GM23338 (cell line): ENCODE measurements around the gene POFUT2.

Experiments
- CREB1 ChIP-seq: fragments of 250-450 bp; sonication (Bioruptor Pico); IDR thresholded peaks from 2 replicates; pipeline ENCODE4 v1.5.0; 2020; ENCODE audit warnings: low read depth, mild to moderate bottlenecking, moderate library complexity
- EZH2 ChIP-seq: fragments of 200-600 bp; sonication (generic); IDR thresholded peaks from one replicate; pipeline ENCODE4 v1.8.0; 2017; ENCODE audit warnings: antibody characterized with exemption, mild to moderate bottlenecking, low read depth; ENCODE audit not compliant: unreplicated experiment
- EZH2phosphoT487 ChIP-seq: fragments of 200-600 bp; sonication (generic); IDR thresholded peaks from one replicate; pipeline ENCODE4 v1.8.1; 2018; ENCODE audit warnings: antibody characterized with exemption; ENCODE audit not compliant: unreplicated experiment
- JUNB ChIP-seq: IDR thresholded peaks from one replicate; pipeline ENCODE4 v1.6.1; 2016; ENCODE audit warnings: antibody characterized with exemption; ENCODE audit not compliant: unreplicated experiment
- NANOG ChIP-seq: IDR thresholded peaks from 2 replicates; pipeline ENCODE4 v1.6.1; 2016; ENCODE audit warnings: antibody characterized with exemption, borderline replicate concordance
- POLR2AphosphoS5 ChIP-seq: IDR thresholded peaks from 2 replicates; pipeline ENCODE4 v1.6.1; 2016; ENCODE audit warnings: antibody characterized with exemption, low read depth
- STAT1 ChIP-seq: IDR thresholded peaks from one replicate; pipeline ENCODE4 v1.6.1; 2016; ENCODE audit warnings: antibody characterized with exemption; ENCODE audit not compliant: unreplicated experiment
- ZNF114 ChIP-seq: fragments of 250-450 bp; sonication (Bioruptor Pico); IDR thresholded peaks from 2 replicates; pipeline ENCODE4 v1.5.0; 2020; ENCODE audit warnings: mild to moderate bottlenecking, moderate library complexity
- ZNF331 ChIP-seq: fragments of 250-450 bp; sonication (Bioruptor Pico); IDR thresholded peaks from 2 replicates; pipeline ENCODE4 v1.5.0; 2020; ENCODE audit warnings: low read depth, mild to moderate bottlenecking, moderate library complexity
- TF ChIP-seq, protein P1 (sequence below), 2 experiments: fragments of 200-600 bp in 1 of 2; sonication (generic) in 1 of 2; conservative IDR thresholded peaks; 2 replicates each; pipeline versions ENCODE4 v1.5.1 to v1.6.1; 2016 to 2017; ENCODE audit warnings: antibody characterized with exemption in 2 of 2, low read depth in 2 of 2, mild to moderate bottlenecking in 2 of 2, moderate library complexity in 1 of 2
- TF ChIP-seq, protein P2 (sequence below): IDR thresholded peaks from 2 replicates; pipeline ENCODE4 v1.6.1; 2016; ENCODE audit warnings: antibody characterized with exemption
- TF ChIP-seq, protein P3 (sequence below): IDR thresholded peaks from one replicate; pipeline ENCODE4 v1.6.1; 2018; ENCODE audit warnings: antibody characterized with exemption; ENCODE audit not compliant: unreplicated experiment
- TF ChIP-seq, protein P4 (sequence below): fragments of 250-450 bp; sonication (Bioruptor Pico); IDR thresholded peaks from 2 replicates; pipeline ENCODE4 v1.5.0; 2020; ENCODE audit warnings: mild to moderate bottlenecking, moderate library complexity

DNA sequence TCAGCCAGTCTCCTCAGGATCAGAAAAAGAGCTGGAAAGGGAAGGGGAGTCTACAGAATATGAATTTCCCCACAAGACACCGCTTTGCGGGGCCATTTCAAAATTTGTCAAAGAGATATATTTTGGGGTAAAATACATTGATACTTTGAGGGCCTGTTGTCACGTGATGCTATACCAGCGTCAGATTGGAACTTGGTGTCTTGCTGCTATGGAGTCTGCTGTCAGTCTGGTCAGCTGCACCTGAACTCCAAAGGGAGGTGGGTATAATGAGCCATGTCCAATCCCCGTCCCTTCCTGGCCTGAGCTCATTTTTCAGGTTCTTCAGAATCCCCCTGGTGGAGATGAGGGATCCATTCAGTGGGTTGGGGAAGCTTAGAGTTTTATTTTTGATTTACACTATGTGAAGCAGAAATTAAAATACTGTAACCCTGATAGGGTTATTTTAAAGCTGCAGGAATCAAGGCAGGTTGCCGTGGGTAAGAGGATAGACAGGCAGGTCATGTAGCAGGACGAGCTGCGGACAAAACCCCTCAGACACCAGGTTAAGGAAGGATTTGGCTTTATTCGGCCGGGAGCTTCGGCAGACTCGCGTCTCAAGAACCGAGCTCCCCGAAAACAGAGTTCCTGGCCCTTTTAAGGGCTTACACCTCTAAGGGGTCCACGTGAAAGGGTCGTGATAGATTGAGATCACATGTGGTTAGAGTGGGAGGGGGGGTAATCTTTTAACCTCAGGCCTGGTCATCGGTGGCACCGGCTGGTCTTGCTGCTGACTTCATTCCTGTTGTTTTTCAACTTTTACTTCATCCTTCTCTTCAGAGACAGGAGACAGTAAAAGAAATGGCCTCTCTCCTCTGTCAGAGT, 2.2 kb upstream of the POFUT2 start:
- TF ChIP-seq, protein P1, sequence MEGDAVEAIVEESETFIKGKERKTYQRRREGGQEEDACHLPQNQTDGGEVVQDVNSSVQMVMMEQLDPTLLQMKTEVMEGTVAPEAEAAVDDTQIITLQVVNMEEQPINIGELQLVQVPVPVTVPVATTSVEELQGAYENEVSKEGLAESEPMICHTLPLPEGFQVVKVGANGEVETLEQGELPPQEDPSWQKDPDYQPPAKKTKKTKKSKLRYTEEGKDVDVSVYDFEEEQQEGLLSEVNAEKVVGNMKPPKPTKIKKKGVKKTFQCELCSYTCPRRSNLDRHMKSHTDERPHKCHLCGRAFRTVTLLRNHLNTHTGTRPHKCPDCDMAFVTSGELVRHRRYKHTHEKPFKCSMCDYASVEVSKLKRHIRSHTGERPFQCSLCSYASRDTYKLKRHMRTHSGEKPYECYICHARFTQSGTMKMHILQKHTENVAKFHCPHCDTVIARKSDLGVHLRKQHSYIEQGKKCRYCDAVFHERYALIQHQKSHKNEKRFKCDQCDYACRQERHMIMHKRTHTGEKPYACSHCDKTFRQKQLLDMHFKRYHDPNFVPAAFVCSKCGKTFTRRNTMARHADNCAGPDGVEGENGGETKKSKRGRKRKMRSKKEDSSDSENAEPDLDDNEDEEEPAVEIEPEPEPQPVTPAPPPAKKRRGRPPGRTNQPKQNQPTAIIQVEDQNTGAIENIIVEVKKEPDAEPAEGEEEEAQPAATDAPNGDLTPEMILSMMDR (conservative IDR thresholded peaks at IDR 0.05; ENCODE audit: low read depth in 2 of 2), result peak; percentile 14 to 32; a peak in 3 of 4 replicates
- TF ChIP-seq POLR2AphosphoS5, result no peak
- no peak for TF ChIP-seq EZH2
- TF ChIP-seq EZH2phosphoT487, result no peak
- TF ChIP-seq, protein P2, sequence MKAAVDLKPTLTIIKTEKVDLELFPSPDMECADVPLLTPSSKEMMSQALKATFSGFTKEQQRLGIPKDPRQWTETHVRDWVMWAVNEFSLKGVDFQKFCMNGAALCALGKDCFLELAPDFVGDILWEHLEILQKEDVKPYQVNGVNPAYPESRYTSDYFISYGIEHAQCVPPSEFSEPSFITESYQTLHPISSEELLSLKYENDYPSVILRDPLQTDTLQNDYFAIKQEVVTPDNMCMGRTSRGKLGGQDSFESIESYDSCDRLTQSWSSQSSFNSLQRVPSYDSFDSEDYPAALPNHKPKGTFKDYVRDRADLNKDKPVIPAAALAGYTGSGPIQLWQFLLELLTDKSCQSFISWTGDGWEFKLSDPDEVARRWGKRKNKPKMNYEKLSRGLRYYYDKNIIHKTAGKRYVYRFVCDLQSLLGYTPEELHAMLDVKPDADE, result no peak
- TF ChIP-seq JUNB, result no peak
- TF ChIP-seq, protein P3, sequence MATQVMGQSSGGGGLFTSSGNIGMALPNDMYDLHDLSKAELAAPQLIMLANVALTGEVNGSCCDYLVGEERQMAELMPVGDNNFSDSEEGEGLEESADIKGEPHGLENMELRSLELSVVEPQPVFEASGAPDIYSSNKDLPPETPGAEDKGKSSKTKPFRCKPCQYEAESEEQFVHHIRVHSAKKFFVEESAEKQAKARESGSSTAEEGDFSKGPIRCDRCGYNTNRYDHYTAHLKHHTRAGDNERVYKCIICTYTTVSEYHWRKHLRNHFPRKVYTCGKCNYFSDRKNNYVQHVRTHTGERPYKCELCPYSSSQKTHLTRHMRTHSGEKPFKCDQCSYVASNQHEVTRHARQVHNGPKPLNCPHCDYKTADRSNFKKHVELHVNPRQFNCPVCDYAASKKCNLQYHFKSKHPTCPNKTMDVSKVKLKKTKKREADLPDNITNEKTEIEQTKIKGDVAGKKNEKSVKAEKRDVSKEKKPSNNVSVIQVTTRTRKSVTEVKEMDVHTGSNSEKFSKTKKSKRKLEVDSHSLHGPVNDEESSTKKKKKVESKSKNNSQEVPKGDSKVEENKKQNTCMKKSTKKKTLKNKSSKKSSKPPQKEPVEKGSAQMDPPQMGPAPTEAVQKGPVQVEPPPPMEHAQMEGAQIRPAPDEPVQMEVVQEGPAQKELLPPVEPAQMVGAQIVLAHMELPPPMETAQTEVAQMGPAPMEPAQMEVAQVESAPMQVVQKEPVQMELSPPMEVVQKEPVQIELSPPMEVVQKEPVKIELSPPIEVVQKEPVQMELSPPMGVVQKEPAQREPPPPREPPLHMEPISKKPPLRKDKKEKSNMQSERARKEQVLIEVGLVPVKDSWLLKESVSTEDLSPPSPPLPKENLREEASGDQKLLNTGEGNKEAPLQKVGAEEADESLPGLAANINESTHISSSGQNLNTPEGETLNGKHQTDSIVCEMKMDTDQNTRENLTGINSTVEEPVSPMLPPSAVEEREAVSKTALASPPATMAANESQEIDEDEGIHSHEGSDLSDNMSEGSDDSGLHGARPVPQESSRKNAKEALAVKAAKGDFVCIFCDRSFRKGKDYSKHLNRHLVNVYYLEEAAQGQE, result no peak
- TF ChIP-seq ZNF331 (CRISPR knock-in tag), result no peak
- TF ChIP-seq CREB1, result no peak
- TF ChIP-seq ZNF114, result no peak
- TF ChIP-seq STAT1, result no peak
- no peak for TF ChIP-seq NANOG
- TF ChIP-seq, protein P4, sequence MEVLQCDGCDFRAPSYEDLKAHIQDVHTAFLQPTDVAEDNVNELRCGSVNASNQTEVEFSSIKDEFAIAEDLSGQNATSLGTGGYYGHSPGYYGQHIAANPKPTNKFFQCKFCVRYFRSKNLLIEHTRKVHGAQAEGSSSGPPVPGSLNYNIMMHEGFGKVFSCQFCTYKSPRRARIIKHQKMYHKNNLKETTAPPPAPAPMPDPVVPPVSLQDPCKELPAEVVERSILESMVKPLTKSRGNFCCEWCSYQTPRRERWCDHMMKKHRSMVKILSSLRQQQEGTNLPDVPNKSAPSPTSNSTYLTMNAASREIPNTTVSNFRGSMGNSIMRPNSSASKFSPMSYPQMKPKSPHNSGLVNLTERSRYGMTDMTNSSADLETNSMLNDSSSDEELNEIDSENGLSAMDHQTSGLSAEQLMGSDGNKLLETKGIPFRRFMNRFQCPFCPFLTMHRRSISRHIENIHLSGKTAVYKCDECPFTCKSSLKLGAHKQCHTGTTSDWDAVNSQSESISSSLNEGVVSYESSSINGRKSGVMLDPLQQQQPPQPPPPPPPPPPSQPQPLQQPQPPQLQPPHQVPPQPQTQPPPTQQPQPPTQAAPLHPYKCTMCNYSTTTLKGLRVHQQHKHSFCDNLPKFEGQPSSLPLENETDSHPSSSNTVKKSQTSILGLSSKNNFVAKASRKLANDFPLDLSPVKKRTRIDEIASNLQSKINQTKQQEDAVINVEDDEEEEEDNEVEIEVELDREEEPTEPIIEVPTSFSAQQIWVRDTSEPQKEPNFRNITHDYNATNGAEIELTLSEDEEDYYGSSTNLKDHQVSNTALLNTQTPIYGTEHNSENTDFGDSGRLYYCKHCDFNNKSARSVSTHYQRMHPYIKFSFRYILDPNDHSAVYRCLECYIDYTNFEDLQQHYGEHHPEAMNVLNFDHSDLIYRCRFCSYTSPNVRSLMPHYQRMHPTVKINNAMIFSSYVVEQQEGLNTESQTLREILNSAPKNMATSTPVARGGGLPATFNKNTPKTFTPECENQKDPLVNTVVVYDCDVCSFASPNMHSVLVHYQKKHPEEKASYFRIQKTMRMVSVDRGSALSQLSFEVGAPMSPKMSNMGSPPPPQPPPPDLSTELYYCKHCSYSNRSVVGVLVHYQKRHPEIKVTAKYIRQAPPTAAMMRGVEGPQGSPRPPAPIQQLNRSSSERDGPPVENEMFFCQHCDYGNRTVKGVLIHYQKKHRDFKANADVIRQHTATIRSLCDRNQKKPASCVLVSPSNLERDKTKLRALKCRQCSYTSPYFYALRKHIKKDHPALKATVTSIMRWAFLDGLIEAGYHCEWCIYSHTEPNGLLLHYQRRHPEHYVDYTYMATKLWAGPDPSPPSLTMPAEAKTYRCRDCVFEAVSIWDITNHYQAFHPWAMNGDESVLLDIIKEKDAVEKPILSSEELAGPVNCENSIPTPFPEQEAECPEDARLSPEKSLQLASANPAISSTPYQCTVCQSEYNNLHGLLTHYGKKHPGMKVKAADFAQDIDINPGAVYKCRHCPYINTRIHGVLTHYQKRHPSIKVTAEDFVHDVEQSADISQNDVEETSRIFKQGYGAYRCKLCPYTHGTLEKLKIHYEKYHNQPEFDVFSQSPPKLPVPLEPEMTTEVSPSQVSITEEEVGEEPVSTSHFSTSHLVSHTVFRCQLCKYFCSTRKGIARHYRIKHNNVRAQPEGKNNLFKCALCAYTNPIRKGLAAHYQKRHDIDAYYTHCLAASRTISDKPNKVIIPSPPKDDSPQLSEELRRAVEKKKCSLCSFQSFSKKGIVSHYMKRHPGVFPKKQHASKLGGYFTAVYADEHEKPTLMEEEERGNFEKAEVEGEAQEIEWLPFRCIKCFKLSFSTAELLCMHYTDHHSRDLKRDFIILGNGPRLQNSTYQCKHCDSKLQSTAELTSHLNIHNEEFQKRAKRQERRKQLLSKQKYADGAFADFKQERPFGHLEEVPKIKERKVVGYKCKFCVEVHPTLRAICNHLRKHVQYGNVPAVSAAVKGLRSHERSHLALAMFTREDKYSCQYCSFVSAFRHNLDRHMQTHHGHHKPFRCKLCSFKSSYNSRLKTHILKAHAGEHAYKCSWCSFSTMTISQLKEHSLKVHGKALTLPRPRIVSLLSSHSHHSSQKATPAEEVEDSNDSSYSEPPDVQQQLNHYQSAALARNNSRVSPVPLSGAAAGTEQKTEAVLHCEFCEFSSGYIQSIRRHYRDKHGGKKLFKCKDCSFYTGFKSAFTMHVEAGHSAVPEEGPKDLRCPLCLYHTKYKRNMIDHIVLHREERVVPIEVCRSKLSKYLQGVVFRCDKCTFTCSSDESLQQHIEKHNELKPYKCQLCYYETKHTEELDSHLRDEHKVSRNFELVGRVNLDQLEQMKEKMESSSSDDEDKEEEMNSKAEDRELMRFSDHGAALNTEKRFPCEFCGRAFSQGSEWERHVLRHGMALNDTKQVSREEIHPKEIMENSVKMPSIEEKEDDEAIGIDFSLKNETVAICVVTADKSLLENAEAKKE (CRISPR knock-in tag), result no peak
